H1 (cell line): ENCODE data around the gene RNF114.

Experiments
- GABPA ChIP-seq: IDR thresholded peaks from 2 replicates; pipeline ENCODE4 v1.6.1; 2011; ENCODE audit warnings: mild to moderate bottlenecking, low read length, moderate library complexity, borderline replicate concordance; ENCODE audit not compliant: insufficient read depth
- MAFK ChIP-seq: IDR thresholded peaks from 2 replicates; pipeline ENCODE4 v1.6.1; 2012; ENCODE audit warnings: low read depth, mild to moderate bottlenecking, improper control_type of control experiment, low read length
- POLR2A ChIP-seq, 2 experiments: IDR thresholded peaks; 1 replicate in 1 of 2; 2 replicates in 1 of 2; pipeline ENCODE4 v1.6.1; 2011; ENCODE audit warnings: low read depth in 2 of 2, low read length in 2 of 2, mild to moderate bottlenecking in 2 of 2; ENCODE audit errors: control extremely low read depth in 1 of 2
- RFX5 ChIP-seq: IDR thresholded peaks from 2 replicates; pipeline ENCODE4 v1.6.1; 2011; ENCODE audit warnings: low read depth, low read length, improper control_type of control experiment, borderline replicate concordance
- TF ChIP-seq, protein P1 (sequence below), 3 experiments: IDR thresholded peaks; 1 replicate in 2 of 3; 2 replicates in 1 of 3; pipeline versions ENCODE4 v1.5.1 to v1.6.1; 2011; ENCODE audit warnings: low read length in 3 of 3, mild to moderate bottlenecking in 3 of 3, inconsistent platforms in 2 of 3, low read depth in 1 of 3, moderate library complexity in 1 of 3; ENCODE audit not compliant: insufficient read depth in 1 of 3; ENCODE audit errors: control extremely low read depth in 1 of 3

DNA sequence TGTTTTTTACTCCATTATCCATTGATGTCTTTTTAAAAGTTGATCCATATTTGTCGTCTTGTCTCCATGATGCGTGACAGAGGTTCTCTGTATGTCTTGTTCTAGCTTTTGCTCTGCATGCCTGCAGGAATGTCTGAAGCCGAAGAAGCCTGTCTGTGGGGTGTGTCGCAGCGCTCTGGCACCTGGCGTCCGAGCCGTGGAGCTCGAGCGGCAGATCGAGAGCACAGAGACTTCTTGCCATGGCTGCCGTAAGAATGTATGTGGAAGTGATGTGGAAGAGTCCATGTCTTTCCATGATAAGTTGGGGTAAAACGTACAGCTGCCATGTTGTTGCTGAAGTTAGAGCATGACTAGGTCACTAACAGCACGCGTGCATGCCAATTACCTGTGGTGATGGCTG is 5.3 kb downstream of the RNF114 start:
- TF ChIP-seq POLR2A (IDR thresholded peaks at IDR 0.05; ENCODE audit: control extremely low read depth in 1 of 2, low read depth in 2 of 2, low read length in 2 of 2) (no peak), RFX5 (no peak), MAFK (no peak), GABPA (no peak)
- TF ChIP-seq, protein P1, sequence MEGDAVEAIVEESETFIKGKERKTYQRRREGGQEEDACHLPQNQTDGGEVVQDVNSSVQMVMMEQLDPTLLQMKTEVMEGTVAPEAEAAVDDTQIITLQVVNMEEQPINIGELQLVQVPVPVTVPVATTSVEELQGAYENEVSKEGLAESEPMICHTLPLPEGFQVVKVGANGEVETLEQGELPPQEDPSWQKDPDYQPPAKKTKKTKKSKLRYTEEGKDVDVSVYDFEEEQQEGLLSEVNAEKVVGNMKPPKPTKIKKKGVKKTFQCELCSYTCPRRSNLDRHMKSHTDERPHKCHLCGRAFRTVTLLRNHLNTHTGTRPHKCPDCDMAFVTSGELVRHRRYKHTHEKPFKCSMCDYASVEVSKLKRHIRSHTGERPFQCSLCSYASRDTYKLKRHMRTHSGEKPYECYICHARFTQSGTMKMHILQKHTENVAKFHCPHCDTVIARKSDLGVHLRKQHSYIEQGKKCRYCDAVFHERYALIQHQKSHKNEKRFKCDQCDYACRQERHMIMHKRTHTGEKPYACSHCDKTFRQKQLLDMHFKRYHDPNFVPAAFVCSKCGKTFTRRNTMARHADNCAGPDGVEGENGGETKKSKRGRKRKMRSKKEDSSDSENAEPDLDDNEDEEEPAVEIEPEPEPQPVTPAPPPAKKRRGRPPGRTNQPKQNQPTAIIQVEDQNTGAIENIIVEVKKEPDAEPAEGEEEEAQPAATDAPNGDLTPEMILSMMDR (IDR thresholded peaks at IDR 0.05; ENCODE audit: control extremely low read depth in 1 of 3, insufficient read depth in 1 of 3, low read depth in 1 of 3, low read length in 3 of 3), result no peak
